ENCODE data around the gene DENND4A.

Gene DENND4A

DNA sequence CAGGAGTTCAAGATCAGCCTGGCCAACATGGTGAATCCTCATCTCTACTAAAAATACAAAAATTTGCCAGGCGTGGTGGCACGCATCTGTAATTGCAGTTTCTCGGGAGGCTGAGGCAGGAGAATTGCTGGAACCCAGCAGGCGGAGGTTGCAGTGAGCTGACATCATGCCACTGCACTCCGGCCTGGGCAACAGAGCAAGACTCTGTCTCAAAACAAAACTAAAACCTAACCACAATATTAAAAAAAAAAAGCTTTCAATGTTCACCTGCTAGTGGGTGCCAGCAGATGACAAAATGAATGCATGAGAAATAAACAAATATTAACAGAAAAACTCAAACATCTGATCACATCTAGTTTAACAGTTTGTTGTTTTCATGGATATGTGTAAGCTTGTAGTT is 161.3 kb downstream of the DENND4A start:
- H3K4me3 ChIP-seq (replicated peaks; ENCODE audit: low read depth, low read length): no peak overlapping the region
- TF ChIP-seq CTCF (IDR thresholded peaks at IDR 0.05; ENCODE audit: low read depth, low read length, missing control alignments): no peak
- DNase-seq (ENCODE audit: extremely low read depth, low read depth): no peak

DNA sequence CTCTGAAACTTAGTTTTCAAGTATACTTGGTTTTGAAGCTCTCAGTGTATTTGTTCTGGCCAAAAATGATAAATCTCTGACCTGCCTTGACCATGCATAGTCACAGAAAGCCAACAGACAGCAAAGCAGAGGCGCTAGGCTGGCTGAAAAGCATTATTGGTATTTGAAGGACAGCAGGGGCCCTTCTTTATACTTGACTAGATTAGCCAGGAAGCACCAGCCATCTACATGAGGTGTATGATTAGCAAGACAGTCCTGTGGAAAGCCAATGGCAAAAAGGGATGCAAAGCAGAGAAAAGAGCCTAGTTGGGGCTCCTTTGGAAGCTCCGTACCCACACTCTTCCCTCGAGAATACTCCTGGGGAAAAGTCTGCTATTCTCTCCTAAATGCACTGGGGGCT is 162.5 kb downstream of the DENND4A start:
- no peak for DNase-seq (ENCODE audit: extremely low read depth, low read depth)
- TF ChIP-seq CTCF (IDR thresholded peaks at IDR 0.05; ENCODE audit: low read depth, low read length, missing control alignments): no peak
- H3K4me3 ChIP-seq (replicated peaks; ENCODE audit: low read depth, low read length): no peak overlapping the region

- TF ChIP-seq CTCF (IDR thresholded peaks at IDR 0.05; ENCODE audit: low read depth, low read length, missing control alignments): no peak
- no peak overlapping the region for H3K4me3 ChIP-seq (replicated peaks; ENCODE audit: low read depth, low read length)
- no peak for DNase-seq (ENCODE audit: extremely low read depth, low read depth)
Measured at GRCh38 chr15:65626856-65627255, 165.2 kb downstream of the DENND4A start.

DNA sequence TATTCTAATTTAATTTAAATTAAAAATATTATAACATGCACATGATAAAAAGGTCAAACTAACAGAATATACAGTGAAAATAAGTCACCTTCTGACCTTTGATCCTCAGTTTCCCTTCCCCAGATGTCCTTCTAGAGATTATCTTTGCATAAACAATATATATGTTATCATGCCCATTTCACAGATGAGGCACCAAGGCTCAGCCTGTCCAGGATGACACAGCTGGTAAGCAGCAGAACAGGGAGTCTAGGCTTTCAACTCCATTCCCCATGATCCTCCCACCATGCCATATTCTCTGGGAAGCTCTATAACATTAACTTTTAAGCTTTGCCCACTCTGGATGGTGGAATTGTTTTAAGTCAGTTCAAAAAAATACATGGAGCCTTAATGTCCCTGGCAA is 169.0 kb downstream of the DENND4A start:
- no peak for TF ChIP-seq CTCF (IDR thresholded peaks at IDR 0.05; ENCODE audit: low read depth, low read length, missing control alignments)
- no peak for DNase-seq (ENCODE audit: extremely low read depth, low read depth)
- H3K4me3 ChIP-seq (replicated peaks; ENCODE audit: low read depth, low read length): no peak overlapping the region

DNA sequence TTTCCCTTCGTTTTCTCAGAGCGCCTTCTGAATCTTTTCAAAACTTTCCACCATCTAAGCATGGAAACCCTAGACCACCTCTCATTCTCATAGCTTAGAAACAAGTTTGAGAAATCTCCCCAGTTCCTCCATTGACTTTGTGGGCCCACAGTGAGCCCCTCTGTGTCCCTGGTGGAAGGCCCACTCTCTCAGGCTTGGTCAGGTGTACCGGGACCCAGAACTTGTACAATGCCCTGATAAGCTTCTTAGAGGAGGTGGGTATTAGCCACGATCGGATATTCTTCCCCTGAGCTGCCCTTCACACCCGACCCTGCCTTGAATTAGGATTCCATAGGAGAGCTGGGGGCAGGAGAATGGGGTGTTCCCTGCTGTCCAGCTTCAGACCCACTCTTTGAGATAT is 170.5 kb downstream of the DENND4A start, which contains the start of gene SLC24A1:
SLC24A1 (plus strand) TSS at position 301 of the 400 bp plus-strand sequence. CDS start 2,143 bp downstream, outside the sequence.
- DNase-seq (ENCODE audit: extremely low read depth, low read depth): no peak
- TF ChIP-seq CTCF (IDR thresholded peaks at IDR 0.05; ENCODE audit: low read depth, low read length, missing control alignments): no peak
- no peak within 1 kb of the TSS for H3K4me3 ChIP-seq (replicated peaks; ENCODE audit: low read depth, low read length)

DNA sequence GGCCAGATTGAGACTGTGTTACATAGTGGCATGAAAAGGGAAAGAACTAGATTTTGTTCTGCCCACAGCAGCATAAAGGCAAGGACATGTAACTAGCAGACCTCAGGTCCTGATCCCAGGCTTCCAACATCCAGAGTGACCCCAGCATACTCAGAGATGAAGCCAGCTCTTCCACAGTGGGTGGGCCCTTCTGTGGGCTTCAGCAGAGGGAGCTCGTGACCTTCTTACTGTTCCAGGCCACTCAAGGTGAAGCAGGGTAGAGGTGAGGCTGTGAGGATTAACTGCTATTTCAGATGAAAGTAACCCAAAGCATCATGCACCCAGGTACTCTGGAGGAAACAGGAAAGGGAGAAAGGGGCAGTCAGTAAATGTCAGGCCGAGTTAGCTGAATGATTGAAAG is 171.3 kb downstream of the DENND4A start:
- no peak overlapping the region for H3K4me3 ChIP-seq (replicated peaks; ENCODE audit: low read depth, low read length)
- no peak for TF ChIP-seq CTCF (IDR thresholded peaks at IDR 0.05; ENCODE audit: low read depth, low read length, missing control alignments)
- no peak for DNase-seq (ENCODE audit: extremely low read depth, low read depth)

- no peak for DNase-seq (ENCODE audit: extremely low read depth, low read depth)
- TF ChIP-seq CTCF (IDR thresholded peaks at IDR 0.05; ENCODE audit: low read depth, low read length, missing control alignments): no peak
- no peak overlapping the region for H3K4me3 ChIP-seq (replicated peaks; ENCODE audit: low read depth, low read length)
Measured at GRCh38 chr15:65619626-65620290, 172.3 kb downstream of the DENND4A start.

All from HFF-Myc (cell line).